OCI-LY1 (cell line): Measurements from ENCODE around the gene FZD1.
A peak's percentile ranks its signal among the peaks of the same experiment; 100 is the strongest.

Experiments used
- H2AFZ ChIP-seq: fragments of 200-600 bp; sonication (generic), shearing (Covaris generic); 2 replicates; pipeline ENCODE4 v1.6.0; 2014; ENCODE audit warnings: antibody characterized with exemption, mild to moderate bottlenecking, low read length
- H3F3A ChIP-seq: fragments of 200-600 bp; sonication (generic), shearing (Covaris generic); 2 replicates; pipeline ENCODE4 v1.6.0; 2014; ENCODE audit warnings: mild to moderate bottlenecking, antibody characterized with exemption, low read length, moderate library complexity; ENCODE audit not compliant: insufficient read depth
- H3K27ac ChIP-seq: fragments of 200-600 bp; sonication (generic); 2 replicates; pipeline ENCODE4 v1.5.1; 2014; ENCODE audit warnings: low read length, mixed run types, mild to moderate bottlenecking, low read depth; ENCODE audit not compliant: poor library complexity, severe bottlenecking
- H3K27me3 ChIP-seq: fragments of 200-600 bp; sonication (generic); 2 replicates; pipeline ENCODE4 v1.6.0; 2014; ENCODE audit warnings: antibody characterized with exemption, mild to moderate bottlenecking, low read length, moderate library complexity; ENCODE audit not compliant: insufficient read depth
- H3K36me3 ChIP-seq: fragments of 200-600 bp; sonication (generic); 2 replicates; pipeline ENCODE4 v1.6.1; 2014; ENCODE audit warnings: mild to moderate bottlenecking, antibody characterized with exemption, low read length, moderate library complexity, mixed read lengths; ENCODE audit not compliant: insufficient read depth
- H3K4me1 ChIP-seq: fragments of 200-600 bp; sonication (generic); 2 replicates; pipeline ENCODE4 v1.5.1; 2014; ENCODE audit warnings: mild to moderate bottlenecking, low read length, moderate library complexity; ENCODE audit not compliant: insufficient read depth, severe bottlenecking
- H3K4me2 ChIP-seq: fragments of 200-600 bp; sonication (generic), shearing (Covaris generic); 2 replicates; pipeline ENCODE4 v1.6.1; 2014; ENCODE audit warnings: low read length
- H3K4me3 ChIP-seq: fragments of 200-600 bp; sonication (generic); 2 replicates; pipeline ENCODE4 v1.5.1; 2014; ENCODE audit warnings: low read length, low read depth, mild to moderate bottlenecking, mixed read lengths; ENCODE audit not compliant: poor library complexity, severe bottlenecking
- H3K79me2 ChIP-seq: fragments of 200-600 bp; shearing (Covaris generic); 2 replicates; pipeline ENCODE4 v1.6.1; 2016; ENCODE audit warnings: mixed run types, low read length, mixed read lengths; ENCODE audit not compliant: insufficient read depth
- H3K9ac ChIP-seq: fragments of 200-600 bp; sonication (generic), shearing (Covaris generic); 2 replicates; pipeline ENCODE4 v1.6.1; 2014; ENCODE audit warnings: mild to moderate bottlenecking, low read length, mixed read lengths
- H3K9me2 ChIP-seq: fragments of 200-600 bp; sonication (generic), shearing (Covaris generic); 2 replicates; pipeline ENCODE4 v1.6.1; 2014; ENCODE audit warnings: low read depth, mild to moderate bottlenecking, low read length, mixed read lengths
- H3K9me3 ChIP-seq: fragments of 200-600 bp; shearing (Covaris generic); 2 replicates; pipeline ENCODE4 v1.6.1; 2014; ENCODE audit warnings: low read length, mixed read lengths
- H4K20me1 ChIP-seq: fragments of 200-600 bp; sonication (generic), shearing (Covaris generic); 2 replicates; pipeline ENCODE4 v1.6.0; 2016; ENCODE audit warnings: mild to moderate bottlenecking, low read length; ENCODE audit not compliant: insufficient read depth
- EZH2 ChIP-seq: fragments of 200-600 bp; sonication (generic), shearing (Covaris generic); IDR thresholded peaks from 2 replicates; pipeline ENCODE4 v1.8.0; 2017; ENCODE audit warnings: borderline replicate concordance, mixed run types, mild to moderate bottlenecking, antibody characterized with exemption, low read length, moderate library complexity, mixed read lengths
- TF ChIP-seq, protein P1 (sequence below): fragments of 200-600 bp; sonication (generic), shearing (Covaris generic); IDR thresholded peaks from 2 replicates; pipeline ENCODE4 v1.5.1; 2017; ENCODE audit warnings: mild to moderate bottlenecking, antibody characterized with exemption, low read length, moderate library complexity, mixed read lengths

FZD1 gene

GRCh38 chr7:91287371-91288084 is 23.3 kb downstream of the FZD1 start:
- Histone ChIP-seq H3K4me1 (peaks cover 48% of the 10 kb centered on the region), H3K9ac (no peak overlapping the region), H2AFZ (no peak overlapping the region), H3K9me3 (no peaks in the 10 kb centered on the region), H3F3A (no peaks in the 10 kb centered on the region), H3K4me3 (no peak overlapping the region), H3K79me2 (no peaks in the 10 kb centered on the region), H3K27ac (no peak overlapping the region), H3K9me2 (no peaks in the 10 kb centered on the region), H3K4me2 (no peak overlapping the region), H4K20me1 (no peaks in the 10 kb centered on the region), H3K27me3 (no peaks in the 10 kb centered on the region), H3K36me3 (no peaks in the 10 kb centered on the region)
- no peak for TF ChIP-seq EZH2
- TF ChIP-seq, protein P1, sequence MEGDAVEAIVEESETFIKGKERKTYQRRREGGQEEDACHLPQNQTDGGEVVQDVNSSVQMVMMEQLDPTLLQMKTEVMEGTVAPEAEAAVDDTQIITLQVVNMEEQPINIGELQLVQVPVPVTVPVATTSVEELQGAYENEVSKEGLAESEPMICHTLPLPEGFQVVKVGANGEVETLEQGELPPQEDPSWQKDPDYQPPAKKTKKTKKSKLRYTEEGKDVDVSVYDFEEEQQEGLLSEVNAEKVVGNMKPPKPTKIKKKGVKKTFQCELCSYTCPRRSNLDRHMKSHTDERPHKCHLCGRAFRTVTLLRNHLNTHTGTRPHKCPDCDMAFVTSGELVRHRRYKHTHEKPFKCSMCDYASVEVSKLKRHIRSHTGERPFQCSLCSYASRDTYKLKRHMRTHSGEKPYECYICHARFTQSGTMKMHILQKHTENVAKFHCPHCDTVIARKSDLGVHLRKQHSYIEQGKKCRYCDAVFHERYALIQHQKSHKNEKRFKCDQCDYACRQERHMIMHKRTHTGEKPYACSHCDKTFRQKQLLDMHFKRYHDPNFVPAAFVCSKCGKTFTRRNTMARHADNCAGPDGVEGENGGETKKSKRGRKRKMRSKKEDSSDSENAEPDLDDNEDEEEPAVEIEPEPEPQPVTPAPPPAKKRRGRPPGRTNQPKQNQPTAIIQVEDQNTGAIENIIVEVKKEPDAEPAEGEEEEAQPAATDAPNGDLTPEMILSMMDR = no peak

DNA sequence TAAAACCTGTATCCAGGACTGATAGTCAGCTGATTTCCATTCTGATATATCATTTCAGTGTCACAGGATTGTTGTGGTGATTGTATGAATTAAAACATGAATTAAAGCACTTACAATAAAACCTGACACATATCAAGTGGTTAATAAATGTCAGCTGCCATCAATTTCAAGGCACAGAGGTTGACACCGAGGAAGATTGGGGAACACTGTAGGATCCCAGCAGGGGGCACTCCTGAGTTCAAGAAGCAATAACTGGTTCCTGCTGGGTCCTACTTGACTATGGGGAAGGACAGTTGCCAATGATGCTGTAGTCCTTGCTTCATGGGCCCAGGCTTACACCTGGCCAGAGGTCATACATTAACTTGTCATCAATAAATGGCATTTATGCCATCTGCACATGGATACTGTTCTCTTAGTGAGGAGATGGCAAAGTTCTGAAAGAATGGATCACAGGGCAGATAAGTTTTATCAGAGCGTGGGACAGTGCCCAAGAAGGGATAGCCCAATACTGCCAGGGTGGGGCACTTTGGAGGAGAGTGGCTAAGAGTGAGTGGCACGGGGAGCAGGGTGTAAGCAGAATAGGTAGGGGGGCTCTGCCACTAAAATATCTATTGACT is 24.1 kb downstream of the FZD1 start:
- H2AFZ ChIP-seq = no peak overlapping the region
- H3K9me3 ChIP-seq = no peaks in the 10 kb centered on the region
- H3F3A ChIP-seq = no peaks in the 10 kb centered on the region
- H4K20me1 ChIP-seq = no peaks in the 10 kb centered on the region
- H3K27me3 ChIP-seq = no peaks in the 10 kb centered on the region
- H3K4me3 ChIP-seq = no peak overlapping the region
- H3K4me2 ChIP-seq = no peak overlapping the region
- no peaks in the 10 kb centered on the region for H3K36me3 ChIP-seq
- no peaks in the 10 kb centered on the region for H3K79me2 ChIP-seq
- no peaks in the 10 kb centered on the region for H3K9me2 ChIP-seq
- TF ChIP-seq, protein P1 = peak; percentile 94
- TF ChIP-seq EZH2 = no peak
- peaks cover 48% of the 10 kb centered on the region for H3K4me1 ChIP-seq
- H3K9ac ChIP-seq = no peak overlapping the region
- H3K27ac ChIP-seq = no peak overlapping the region

DNA sequence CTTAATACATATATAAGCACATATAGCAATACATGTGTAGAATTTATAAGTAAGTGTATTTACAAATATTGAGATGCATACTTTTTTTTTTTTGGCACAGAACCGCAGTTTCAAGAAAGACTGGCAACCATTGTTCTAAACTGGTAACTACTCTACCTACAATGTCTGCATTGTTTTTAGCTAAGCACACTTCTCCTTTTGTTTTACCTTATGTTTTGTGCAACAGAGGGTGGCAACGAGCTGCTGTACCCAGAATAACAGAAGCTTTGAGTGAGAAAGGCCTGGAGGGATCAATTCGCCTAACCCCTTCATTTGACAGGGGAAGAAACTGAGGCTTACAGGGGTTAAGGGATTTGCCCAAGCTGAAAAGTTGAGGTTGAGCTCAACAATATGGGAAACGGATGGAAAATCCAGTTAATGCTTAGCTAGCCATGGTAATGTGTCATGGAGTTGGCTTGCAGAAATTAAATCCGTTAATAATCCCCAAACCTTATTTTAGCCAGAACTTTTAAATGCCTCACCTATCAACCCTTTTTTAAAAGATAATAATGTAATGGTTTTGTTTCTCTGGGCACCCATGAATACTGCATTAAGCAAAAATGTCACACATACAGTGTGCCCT is 25.5 kb downstream of the FZD1 start:
- Histone ChIP-seq H3K4me2 (no peak overlapping the region), H3K9me2 (no peaks in the 10 kb centered on the region), H3F3A (no peaks in the 10 kb centered on the region), H3K9me3 (no peaks in the 10 kb centered on the region), H3K4me3 (no peak overlapping the region), H3K27me3 (no peaks in the 10 kb centered on the region), H4K20me1 (no peaks in the 10 kb centered on the region), H3K4me1 (peaks cover 48% of the 10 kb centered on the region), H3K9ac (no peak overlapping the region), H3K36me3 (no peaks in the 10 kb centered on the region), H3K79me2 (no peaks in the 10 kb centered on the region), H3K27ac (no peak overlapping the region), H2AFZ (no peak overlapping the region)
- TF ChIP-seq EZH2 = no peak
- TF ChIP-seq, protein P1 = peak; percentile 57; the same call in 1 of the 2 replicates
